H1 (cell line): ENCODE measurements around the gene ADCY2. TPM values are rescaled to one million over a fixed set of nuclear protein-coding genes. Genes with fewer than 3 reads are reported as not detected.

ENCODE experiments used
- CTCF ChIA-PET: fragments of 300-600 bp; sonication (Branson Sonifier 250); formaldehyde crosslinking; loops from one replicate; lab custom pipeline; 2021; ENCODE audit not compliant: partially characterized antibody; lab: Charles Lee
- POLR2A ChIA-PET: fragments of 300-600 bp; sonication (Branson Sonifier 250); formaldehyde crosslinking; loops from one replicate; lab custom pipeline; 2021; ENCODE audit warnings: inconsistent platforms; ENCODE audit not compliant: partially characterized antibody; lab: Charles Lee
- DNase-seq, 2 experiments: peaks; one replicate each; pipeline versions ENCODE4 v3.0.0 to v3.0.0-alpha.2; 2010 to 2022; ENCODE audit warnings: low spot score in 2 of 2, low read depth in 1 of 2, mixed read lengths in 1 of 2
- FAIRE-seq: peaks from 2 replicates; lab custom pipeline; 2011; peaks lifted over from hg19 to GRCh38; lab: Jason Lieb, UNC
- H2AFZ ChIP-seq: 2 replicates; pipeline ENCODE4 v1.8.1; 2012; ENCODE audit warnings: low read length, inconsistent platforms
- H2AK5ac ChIP-seq: 2 replicates; pipeline ENCODE4 v1.6.1; 2013; ENCODE audit warnings: low read depth, low read length
- H2BK120ac ChIP-seq: replicated peaks from 2 replicates; pipeline ENCODE3; 2013; ENCODE audit warnings: low read depth, low read length, inconsistent platforms
- H2BK12ac ChIP-seq: 2 replicates; pipeline ENCODE4 v1.6.1; 2013; ENCODE audit warnings: low read depth, low read length
- H2BK15ac ChIP-seq: 2 replicates; pipeline ENCODE4 v1.6.1; 2013; ENCODE audit warnings: low read length
- H2BK20ac ChIP-seq: 2 replicates; pipeline ENCODE4 v1.6.1; 2013; ENCODE audit warnings: low read length
- H2BK5ac ChIP-seq: 2 replicates; pipeline ENCODE4 v1.6.1; 2013; ENCODE audit warnings: low read depth, low read length
- H3K14ac ChIP-seq: 2 replicates; pipeline ENCODE4 v1.6.1; 2013; ENCODE audit warnings: inconsistent platforms; ENCODE audit not compliant: insufficient read length
- H3K18ac ChIP-seq: 2 replicates; pipeline ENCODE4 v1.6.1; 2013; ENCODE audit warnings: low read length; ENCODE audit errors: extremely low read depth
- H3K23ac ChIP-seq: 2 replicates; pipeline ENCODE4 v1.6.1; 2013; ENCODE audit warnings: inconsistent platforms; ENCODE audit not compliant: insufficient read length
- H3K23me2 ChIP-seq: 2 replicates; pipeline ENCODE4 v1.6.1; 2013; ENCODE audit warnings: low read depth, low read length
- H3K27ac ChIP-seq: 2 replicates; pipeline ENCODE4 v1.6.1; 2011; ENCODE audit warnings: low read depth, low read length, inconsistent platforms
- H3K27me3 ChIP-seq, 4 experiments: replicated peaks in 1 of 4; 1 replicate in 1 of 4; 2 replicates in 3 of 4; pipeline versions ENCODE4 v1.6.1 to v1.8.1; 2011 to 2013; ENCODE audit warnings: low read length in 3 of 4, mild to moderate bottlenecking in 3 of 4, inconsistent platforms in 2 of 4, mixed read lengths in 2 of 4, moderate library complexity in 1 of 4; ENCODE audit not compliant: control insufficient read depth in 3 of 4, insufficient read depth in 3 of 4; ENCODE audit errors: extremely low read depth in 1 of 4
- H3K36me3 ChIP-seq, 4 experiments: 2 replicates each; pipeline versions ENCODE4 v1.6.1 to v1.8.1; 2011 to 2013; ENCODE audit warnings: mild to moderate bottlenecking in 4 of 4, low read length in 3 of 4, moderate library complexity in 2 of 4, control low read depth in 1 of 4, inconsistent platforms in 1 of 4; ENCODE audit not compliant: insufficient read depth in 4 of 4, control insufficient read depth in 2 of 4
- H3K4ac ChIP-seq: replicated peaks from 2 replicates; pipeline ENCODE3; 2013; ENCODE audit warnings: low read length, low read depth, mixed read lengths, inconsistent platforms; ENCODE audit not compliant: insufficient read length
- H3K4me1 ChIP-seq, 4 experiments: replicated peaks in 1 of 4; 1 replicate in 1 of 4; 2 replicates in 3 of 4; pipeline versions ENCODE4 v1.6.1 to v1.8.1; 2011 to 2013; ENCODE audit warnings: low read length in 3 of 4, inconsistent platforms in 2 of 4, mixed read lengths in 1 of 4; ENCODE audit not compliant: insufficient read depth in 4 of 4, control insufficient read depth in 3 of 4
- H3K4me2 ChIP-seq, 2 experiments: 2 replicates each; pipeline versions ENCODE4 v1.6.1 to v1.8.1; 2011 to 2013; ENCODE audit warnings: low read depth in 2 of 2, low read length in 2 of 2, control low read depth in 1 of 2, inconsistent platforms in 1 of 2, mild to moderate bottlenecking in 1 of 2; ENCODE audit not compliant: insufficient read depth in 1 of 2
- H3K4me3 ChIP-seq, 4 experiments: fragments of 200-600, 300-600 bp in 1 of 4; sonication (generic), shearing (Covaris generic), sonication (Bioruptor Twin) in 1 of 4; 2 replicates each; pipeline versions ENCODE4 v1.5.1 to v1.8.1; 2011 to 2016; ENCODE audit warnings: low read length in 4 of 4, low read depth in 3 of 4, control low read depth in 2 of 4, inconsistent platforms in 2 of 4, mild to moderate bottlenecking in 2 of 4, mixed read lengths in 1 of 4, moderate library complexity in 1 of 4; ENCODE audit not compliant: insufficient read depth in 2 of 4; ENCODE audit errors: extremely low read depth in 1 of 4
- H3K56ac ChIP-seq: replicated peaks from 2 replicates; pipeline ENCODE3; 2013; ENCODE audit warnings: low read depth, mild to moderate bottlenecking, mixed read lengths, low read length, inconsistent platforms; ENCODE audit not compliant: insufficient read length
- H3K79me1 ChIP-seq: 2 replicates; pipeline ENCODE4 v1.6.1; 2013; ENCODE audit warnings: low read depth, low read length, control low read depth
- H3K79me2 ChIP-seq, 2 experiments: 2 replicates each; pipeline versions ENCODE4 v1.6.1 to v1.8.1; 2012 to 2013; ENCODE audit warnings: low read length in 2 of 2, mild to moderate bottlenecking in 2 of 2, inconsistent platforms in 1 of 2; ENCODE audit not compliant: insufficient read depth in 2 of 2, control insufficient read depth in 1 of 2
- H3K9ac ChIP-seq, 4 experiments: replicated peaks in 1 of 4; 1 replicate in 1 of 4; 2 replicates in 3 of 4; pipeline versions ENCODE4 v1.6.1 to v1.8.1; 2011 to 2013; ENCODE audit warnings: low read depth in 3 of 4, low read length in 3 of 4, control low read depth in 2 of 4, mild to moderate bottlenecking in 2 of 4, moderate library complexity in 2 of 4, inconsistent platforms in 1 of 4; ENCODE audit errors: extremely low read depth in 1 of 4
- H3K9me3 ChIP-seq, 2 experiments: 2 replicates each; pipeline versions ENCODE4 v1.6.1 to v1.8.1; 2012 to 2013; ENCODE audit warnings: mild to moderate bottlenecking in 2 of 2, moderate library complexity in 2 of 2, control low read depth in 1 of 2, inconsistent platforms in 1 of 2, low read depth in 1 of 2, low read length in 1 of 2, mixed read lengths in 1 of 2; ENCODE audit not compliant: insufficient read depth in 2 of 2
- H4K20me1 ChIP-seq, 2 experiments: replicated peaks in 1 of 2; 2 replicates each; pipeline versions ENCODE3 to v1.8.1; 2011 to 2013; ENCODE audit warnings: inconsistent platforms in 2 of 2, low read length in 2 of 2, mild to moderate bottlenecking in 1 of 2; ENCODE audit not compliant: insufficient read depth in 2 of 2, control insufficient read depth in 1 of 2
- H4K5ac ChIP-seq: 2 replicates; pipeline ENCODE4 v1.6.1; 2013; ENCODE audit warnings: low read length, low read depth, mixed read lengths, inconsistent platforms; ENCODE audit not compliant: insufficient read length
- H4K8ac ChIP-seq: 2 replicates; pipeline ENCODE4 v1.8.0; 2013; ENCODE audit warnings: mild to moderate bottlenecking, moderate library complexity, low read length, inconsistent platforms; ENCODE audit not compliant: insufficient read depth; ENCODE audit errors: extremely low read depth
- H4K91ac ChIP-seq: replicated peaks from 2 replicates; pipeline ENCODE3; 2013; ENCODE audit warnings: low read length, mixed read lengths, inconsistent platforms; ENCODE audit not compliant: insufficient read length
- BACH1 ChIP-seq: IDR thresholded peaks from 2 replicates; pipeline ENCODE4 v1.6.1; 2012; ENCODE audit warnings: low read length, improper control_type of control experiment
- CBX8 ChIP-seq: fragments of 300-800, 300-1000 bp; sonication (generic); IDR thresholded peaks from 2 replicates; pipeline ENCODE4 v1.7.1; 2016; ENCODE audit warnings: low read depth, low read length, borderline replicate concordance
- CHD1 ChIP-seq: IDR thresholded peaks from 2 replicates; pipeline ENCODE4 v1.6.1; 2012; ENCODE audit warnings: low read depth, low read length, improper control_type of control experiment
- CTCF ChIP-seq, 3 experiments: IDR thresholded peaks; 1 replicate in 2 of 3; 2 replicates in 1 of 3; pipeline versions ENCODE4 v1.5.1 to v1.6.1; 2011; ENCODE audit warnings: low read length in 3 of 3, mild to moderate bottlenecking in 3 of 3, inconsistent platforms in 2 of 3, low read depth in 1 of 3, moderate library complexity in 1 of 3; ENCODE audit not compliant: insufficient read depth in 1 of 3; ENCODE audit errors: control extremely low read depth in 1 of 3
- GTF2F1 ChIP-seq: IDR thresholded peaks from 2 replicates; pipeline ENCODE4 v1.6.1; 2012; ENCODE audit warnings: low read depth, low read length, improper control_type of control experiment, borderline replicate concordance
- HDAC2 ChIP-seq, 2 experiments: fragments of 300-600 bp in 1 of 2; sonication (generic) in 1 of 2; IDR thresholded peaks; 2 replicates each; pipeline ENCODE4 v1.6.1; 2011 to 2012; ENCODE audit warnings: low read depth in 2 of 2, low read length in 2 of 2, mild to moderate bottlenecking in 2 of 2, moderate library complexity in 2 of 2, borderline replicate concordance in 1 of 2, inconsistent platforms in 1 of 2
- KDM5A ChIP-seq: fragments of 200-600 bp; IDR thresholded peaks from 2 replicates; pipeline ENCODE4 v1.7.1; 2012; ENCODE audit warnings: mild to moderate bottlenecking, low read length, inconsistent platforms, mixed read lengths
- NANOG ChIP-seq: IDR thresholded peaks from 2 replicates; pipeline ENCODE4 v1.6.1; 2011; ENCODE audit warnings: low read length, low read depth, mild to moderate bottlenecking, inconsistent platforms; ENCODE audit not compliant: insufficient read depth, poor library complexity, severe bottlenecking
- NRF1 ChIP-seq: IDR thresholded peaks from 2 replicates; pipeline ENCODE4 v1.6.1; 2011; ENCODE audit warnings: mild to moderate bottlenecking, low read depth, low read length, improper control_type of control experiment
- SIRT6 ChIP-seq: IDR thresholded peaks from one replicate; pipeline ENCODE4 v1.7.1; 2012; ENCODE audit warnings: low read length, inconsistent platforms
- TEAD4 ChIP-seq: IDR thresholded peaks from 2 replicates; pipeline ENCODE4 v1.6.1; 2012; ENCODE audit warnings: low read depth, low read length, inconsistent platforms, mixed read lengths
- ZNF274 ChIP-seq: IDR thresholded peaks from 2 replicates; pipeline ENCODE4 v1.7.0; 2012; ENCODE audit warnings: low read length, borderline replicate concordance; ENCODE audit errors: extremely low read depth
- WGBS, 2 experiments: shearing (Covaris generic) in 1 of 2; methylation state at CpG; one replicate each; pipeline versions ENCODE4 v1.1.6 to v1.1.7; 2013 to 2015; ENCODE audit warnings: low lambda C conversion rate in 2 of 2, mixed read lengths in 2 of 2, inconsistent platforms in 1 of 2, low coverage in 1 of 2, missing lambda C conversion rate in 1 of 2; ENCODE audit not compliant: insufficient replicate concordance in 2 of 2, insufficient coverage in 1 of 2, insufficient read length in 1 of 2; ENCODE audit errors: extremely low coverage in 1 of 2, missing lambda C conversion rate in 1 of 2; 5-methylcytosine and 5-hydroxymethylcytosine counted together
- polyA plus RNA-seq, 7 experiments: library from polyadenylated mRNA; depleted of rRNA in 3 of 7; stranded (reverse) in 5 of 7; unstranded in 2 of 7; fragments of >200 nt in 5 of 7; fragments of 200-250 nt in 2 of 7; gene quantifications; 1 replicate in 5 of 7; 2 replicates in 1 of 7; 4 replicates in 1 of 7; pipeline versions ENCODE4 v1.2.1 to v1.2.3, GENCODE V29; 2011 to 2013; ENCODE audit warnings: missing spikeins in 2 of 7, mixed read lengths in 2 of 7
- total RNA-seq: library from RNA; stranded (reverse); fragmentation: NEBNext Ultra II Directional; extraction: Animal tissue kit (Norgen Biotek cat#: 25700); gene quantifications from 2 replicates; pipeline ENCODE4 v1.2.1, GENCODE V29; 2021

ADCY2 gene
- total and polyA plus RNA-seq, 2 of the 8 experiments (the other 6 are each of a cell fraction or from before 2014, with no cell fraction given) = 35.8 to 122 TPM

GRCh38 chr5:7848296-7848695 is 452.4 kb downstream of the ADCY2 start:
- Histone ChIP-seq H3K4ac (no peak overlapping the region), H3K27me3 (peaks cover 0 to 16% (median 9%) of the 10 kb centered on the region in 4 experiments; a peak in 4 of 7 replicates), H3K4me2 (no peak overlapping the region; a peak in 1 of 4 replicates), H2AFZ (no peak overlapping the region), H4K8ac (no peak overlapping the region), H3K4me1 (peaks cover 0 to 8% (median 3%) of the 10 kb centered on the region in 4 experiments; a peak in 4 of 7 replicates), H2BK5ac (no peak overlapping the region), H3K23me2 (peaks cover 9% of the 10 kb centered on the region), H3K4me3 (no peak overlapping the region), H3K23ac (no peak overlapping the region), H3K36me3 (no peaks in the 10 kb centered on the region), H2BK15ac (no peak overlapping the region), H3K79me2 (no peaks in the 10 kb centered on the region), H2BK120ac (no peak overlapping the region), H3K27ac (no peak overlapping the region), H4K91ac (no peak overlapping the region), H3K18ac (no peak overlapping the region), H2AK5ac (no peak overlapping the region), H3K9me3 (no peaks in the 10 kb centered on the region), H2BK12ac (no peak overlapping the region), H3K56ac (no peak overlapping the region), H4K20me1 (no peaks in the 10 kb centered on the region), H2BK20ac (no peak overlapping the region), H3K14ac (no peak overlapping the region), H4K5ac (no peak overlapping the region), H3K79me1 (no peaks in the 10 kb centered on the region), H3K9ac (no peak overlapping the region)
- ChIA-PET CTCF (interaction anchor here (2.7 to 5.7 kb wide), 2 partner anchors 9 to 32 kb away, joined by 11 to 31 read pairs; no protein-coding TSS in a partner anchor), POLR2A (no interaction called here)
- FAIRE-seq (no peak), DNase-seq (no peak)
- WGBS, 2 experiments = 98% methylated on average over 2 of the region's 2 CpGs; no CpG with 5 or more reads in 1 of the 2 experiments
- TF ChIP-seq CTCF (IDR thresholded peaks at IDR 0.05; ENCODE audit: control extremely low read depth in 1 of 3, insufficient read depth in 1 of 3, low read depth in 1 of 3, low read length in 3 of 3) (no peak), BACH1 (no peak), NANOG (no peak), SIRT6 (no peak), TEAD4 (no peak), GTF2F1 (no peak), CHD1 (no peak), NRF1 (no peak), ZNF274 (no peak), CBX8 (no peak), HDAC2 (IDR thresholded peaks at IDR 0.05; ENCODE audit: borderline replicate concordance in 1 of 2, low read depth in 2 of 2, low read length in 2 of 2) (no peak), KDM5A (no peak)
